ENCODE data around the gene ZNF697. TPM values are rescaled to one million over a fixed set of nuclear protein-coding genes. Genes with fewer than 3 reads are reported as not detected.
"Not testable (repeated sequence)": the region's sequence is repeated elsewhere in the genome, so short reads cannot be mapped to it uniquely, and the experiment has no call there.

Gene ZNF697
- total RNA-seq, 2 donors from 2014 or later, result 0.26 to 0.32 TPM

- Mint-ChIP-seq H3K4me1 (ENCODE audit: low read depth) (no peaks in the 10 kb centered on the region), H3K27ac (no peak overlapping the region), H3K36me3 (ENCODE audit: insufficient read depth in 2 of 2) (no peaks in the 10 kb centered on the region), H3K9me3 (no peaks in the 10 kb centered on the region), H3K27me3 (ENCODE audit: low read depth) (peaks cover 21% of the 10 kb centered on the region), H3K4me3 (no peak overlapping the region)
- ATAC-seq (replicated peaks in 1 of 2) (no peak), DNase-seq (no peak)
Observed at GRCh38 chr1:119600976-119601375, 47.1 kb downstream of the ZNF697 start.

- no peaks in the 10 kb centered on the region for H3K9me3 Mint-ChIP-seq
- no peak overlapping the region for H3K27ac Mint-ChIP-seq
- H3K36me3 Mint-ChIP-seq (ENCODE audit: insufficient read depth in 2 of 2), result no peaks in the 10 kb centered on the region
- H3K27me3 Mint-ChIP-seq (ENCODE audit: low read depth), result peaks cover 20% of the 10 kb centered on the region
- no peak overlapping the region for H3K4me3 Mint-ChIP-seq
- H3K4me1 Mint-ChIP-seq (ENCODE audit: low read depth), result no peaks in the 10 kb centered on the region
- no peak for ATAC-seq (replicated peaks in 1 of 2)
- DNase-seq, result no peak
Observed at GRCh38 chr1:119600561-119600960, 47.5 kb downstream of the ZNF697 start.

- Mint-ChIP-seq H3K9me3 (no peaks in the 10 kb centered on the region), H3K4me1 (ENCODE audit: low read depth) (no peaks in the 10 kb centered on the region), H3K4me3 (no peak overlapping the region), H3K27ac (no peak overlapping the region), H3K27me3 (ENCODE audit: low read depth) (no peaks in the 10 kb centered on the region), H3K36me3 (ENCODE audit: insufficient read depth in 2 of 2) (no peaks in the 10 kb centered on the region)
- no peak for ATAC-seq (replicated peaks in 1 of 2)
- DNase-seq, result no peak
Observed at GRCh38 chr1:119595606-119596005, 52.5 kb downstream of the ZNF697 start.

- no peak overlapping the region for H3K4me3 Mint-ChIP-seq
- ATAC-seq (replicated peaks in 1 of 2), result no peak
- H3K4me1 Mint-ChIP-seq (ENCODE audit: low read depth), result no peaks in the 10 kb centered on the region
- H3K9me3 Mint-ChIP-seq, result no peaks in the 10 kb centered on the region
- DNase-seq, result no peak
- H3K27me3 Mint-ChIP-seq (ENCODE audit: low read depth), result no peaks in the 10 kb centered on the region
- H3K36me3 Mint-ChIP-seq (ENCODE audit: insufficient read depth in 2 of 2), result no peaks in the 10 kb centered on the region
- H3K27ac Mint-ChIP-seq, result no peak overlapping the region
Observed at GRCh38 chr1:119595168-119595567, 52.9 kb downstream of the ZNF697 start.

GRCh38 chr1:119594376-119594775, 53.7 kb downstream of the ZNF697 start:
- no peaks in the 10 kb centered on the region for H3K9me3 Mint-ChIP-seq
- ATAC-seq (replicated peaks in 1 of 2), result no peak

GRCh38 chr1:119593805-119594204, 54.3 kb downstream of the ZNF697 start:
- no peak for DNase-seq
- H3K27ac Mint-ChIP-seq, result no peak overlapping the region
- ATAC-seq (replicated peaks in 1 of 2), result no peak
- H3K27me3 Mint-ChIP-seq (ENCODE audit: low read depth), result no peaks in the 10 kb centered on the region
- no peaks in the 10 kb centered on the region for H3K9me3 Mint-ChIP-seq
- H3K36me3 Mint-ChIP-seq (ENCODE audit: insufficient read depth in 2 of 2), result no peaks in the 10 kb centered on the region
- no peaks in the 10 kb centered on the region for H3K4me1 Mint-ChIP-seq (ENCODE audit: low read depth)
- H3K4me3 Mint-ChIP-seq, result no peak overlapping the region

More at GRCh38 chr1:119594376-119594775, 53.7 kb downstream of the ZNF697 start:
- no peak overlapping the region for H3K4me3 Mint-ChIP-seq
- H3K4me1 Mint-ChIP-seq (ENCODE audit: low read depth), result no peaks in the 10 kb centered on the region
- no peak overlapping the region for H3K27ac Mint-ChIP-seq
- no peak for DNase-seq
- no peaks in the 10 kb centered on the region for H3K36me3 Mint-ChIP-seq (ENCODE audit: insufficient read depth in 2 of 2)
- no peaks in the 10 kb centered on the region for H3K27me3 Mint-ChIP-seq (ENCODE audit: low read depth)

GRCh38 chr1:119590393-119590792, 57.7 kb downstream of the ZNF697 start:
- no peak overlapping the region for H3K4me3 Mint-ChIP-seq
- ATAC-seq (replicated peaks in 1 of 2), result no peak
- H3K27ac Mint-ChIP-seq, result no peak overlapping the region
- no peaks in the 10 kb centered on the region for H3K27me3 Mint-ChIP-seq (ENCODE audit: low read depth)
- no peaks in the 10 kb centered on the region for H3K9me3 Mint-ChIP-seq
- no peak for DNase-seq
- H3K4me1 Mint-ChIP-seq (ENCODE audit: low read depth), result no peaks in the 10 kb centered on the region
- H3K36me3 Mint-ChIP-seq (ENCODE audit: insufficient read depth in 2 of 2), result no peaks in the 10 kb centered on the region

GRCh38 chr1:119588621-119589020, 59.4 kb downstream of the ZNF697 start:
- ATAC-seq (replicated peaks in 1 of 2), result no peak
- Mint-ChIP-seq H3K4me3 (no peak overlapping the region), H3K27ac (no peak overlapping the region), H3K36me3 (ENCODE audit: insufficient read depth in 2 of 2) (no peaks in the 10 kb centered on the region), H3K9me3 (no peaks in the 10 kb centered on the region), H3K4me1 (ENCODE audit: low read depth) (no peaks in the 10 kb centered on the region), H3K27me3 (ENCODE audit: low read depth) (no peaks in the 10 kb centered on the region)
- no peak for DNase-seq

- Mint-ChIP-seq H3K4me1 (ENCODE audit: low read depth) (no peaks in the 10 kb centered on the region), H3K27me3 (ENCODE audit: low read depth) (no peaks in the 10 kb centered on the region), H3K36me3 (ENCODE audit: insufficient read depth in 2 of 2) (no peaks in the 10 kb centered on the region), H3K27ac (no peak overlapping the region), H3K9me3 (no peaks in the 10 kb centered on the region), H3K4me3 (no peak overlapping the region)
- ATAC-seq (replicated peaks in 1 of 2), result no peak
- DNase-seq, result no peak
Observed at GRCh38 chr1:119587341-119587740, 60.7 kb downstream of the ZNF697 start.

GRCh38 chr1:119585801-119586200, 62.3 kb downstream of the ZNF697 start:
- not testable (repeated sequence) for H3K27ac Mint-ChIP-seq; H3K27me3 Mint-ChIP-seq (ENCODE audit: low read depth); DNase-seq; ATAC-seq (replicated peaks in 1 of 2); H3K36me3 Mint-ChIP-seq (ENCODE audit: insufficient read depth in 2 of 2); H3K4me3 Mint-ChIP-seq; H3K4me1 Mint-ChIP-seq (ENCODE audit: low read depth); H3K9me3 Mint-ChIP-seq

- H3K27ac Mint-ChIP-seq, result no peak overlapping the region
- H3K4me1 Mint-ChIP-seq (ENCODE audit: low read depth), result no peaks in the 10 kb centered on the region
- ATAC-seq (replicated peaks in 1 of 2) (peak; percentile 29 to 48), DNase-seq (peak; percentile 15 to 24)
- peaks cover 0 to 2% of the 10 kb centered on the region in 2 donors for H3K9me3 Mint-ChIP-seq
- H3K27me3 Mint-ChIP-seq (ENCODE audit: low read depth), result no peaks in the 10 kb centered on the region
- H3K4me3 Mint-ChIP-seq, result no peak overlapping the region
- H3K36me3 Mint-ChIP-seq (ENCODE audit: insufficient read depth in 2 of 2), result no peaks in the 10 kb centered on the region
Observed at GRCh38 chr1:119582801-119583200, 65.3 kb downstream of the ZNF697 start.

- not testable (repeated sequence) for H3K4me3 Mint-ChIP-seq; H3K27me3 Mint-ChIP-seq (ENCODE audit: low read depth); H3K27ac Mint-ChIP-seq; H3K36me3 Mint-ChIP-seq (ENCODE audit: insufficient read depth in 2 of 2); ATAC-seq (replicated peaks in 1 of 2); H3K4me1 Mint-ChIP-seq (ENCODE audit: low read depth); DNase-seq; H3K9me3 Mint-ChIP-seq
Observed at GRCh38 chr1:119581076-119581475, 67.0 kb downstream of the ZNF697 start.

GRCh38 chr1:119573886-119574285, 74.2 kb downstream of the ZNF697 start:
- H3K36me3 Mint-ChIP-seq (ENCODE audit: insufficient read depth in 2 of 2), result no peaks in the 10 kb centered on the region
- H3K27ac Mint-ChIP-seq, result no peak overlapping the region
- no peaks in the 10 kb centered on the region for H3K4me1 Mint-ChIP-seq (ENCODE audit: low read depth)
- H3K4me3 Mint-ChIP-seq, result no peak overlapping the region
- H3K9me3 Mint-ChIP-seq, result peaks cover 0 to 5% of the 10 kb centered on the region in 2 donors
- ATAC-seq (replicated peaks in 1 of 2) (no peak), DNase-seq (no peak)
- H3K27me3 Mint-ChIP-seq (ENCODE audit: low read depth), result peaks cover 11% of the 10 kb centered on the region

GRCh38 chr1:119569930-119570622, 78.0 kb downstream of the ZNF697 start:
- not testable (repeated sequence) for H3K36me3 Mint-ChIP-seq (ENCODE audit: insufficient read depth in 2 of 2); ATAC-seq (replicated peaks in 1 of 2); DNase-seq

More at GRCh38 chr1:119569930-119570622, 78.0 kb downstream of the ZNF697 start:
- not testable (repeated sequence) for H3K27ac Mint-ChIP-seq; H3K4me1 Mint-ChIP-seq (ENCODE audit: low read depth); H3K9me3 Mint-ChIP-seq; H3K4me3 Mint-ChIP-seq
- peaks cover 28% of the 10 kb centered on the region for H3K27me3 Mint-ChIP-seq (ENCODE audit: low read depth)

All from activated T-cell treated with anti-CD3 and anti-CD28 coated beads, Interleukin-2, amount 50 U/mL, for 72 hours (primary cell).